GM19240 (cell line): ENCODE data around the gene NRCAM.

Experiments used
- DNase-seq: peaks from one replicate; pipeline ENCODE4 v3.0.0; 2011; ENCODE audit warnings: low spot score; ENCODE audit not compliant: insufficient read length

The NRCAM gene

DNA sequence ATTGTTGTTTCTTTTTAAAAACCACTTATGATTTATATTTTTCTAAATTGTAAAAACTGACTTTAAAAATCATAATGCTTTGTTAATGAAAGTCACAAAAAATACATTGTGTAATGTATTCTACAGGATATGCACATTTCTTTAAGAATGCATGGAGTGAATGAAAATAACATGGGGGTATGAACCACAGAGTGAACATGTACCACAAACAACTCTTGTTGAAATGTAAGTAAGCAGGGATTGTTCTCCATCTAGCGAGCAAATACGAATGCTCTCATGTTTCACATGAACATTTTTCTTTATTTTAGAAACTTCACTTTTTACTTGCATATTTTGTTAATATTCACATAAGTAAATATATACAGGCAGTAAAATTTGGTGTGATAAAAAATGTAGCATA lies 290.5 kb downstream of the NRCAM start:
- no peak for DNase-seq

DNA sequence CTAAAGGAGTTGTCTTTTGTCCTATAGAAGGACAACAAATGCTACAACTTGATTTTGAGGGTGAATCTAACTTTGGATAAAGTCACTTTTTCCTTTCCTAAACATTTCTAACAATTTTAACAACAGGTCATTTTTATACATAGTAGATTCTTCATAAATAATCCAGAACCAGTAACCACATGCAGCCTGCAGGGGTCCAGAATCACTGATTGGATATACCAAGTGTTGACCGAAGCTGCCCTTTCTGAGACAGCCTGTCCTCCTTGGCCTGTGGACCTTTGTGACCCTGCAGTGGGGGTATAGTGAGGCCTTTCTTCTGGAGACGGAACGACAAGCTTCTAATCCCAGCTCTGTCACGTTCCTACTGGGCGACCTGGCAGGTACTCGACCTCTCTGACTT lies 291.3 kb downstream of the NRCAM start:
- DNase-seq: no peak

DNA sequence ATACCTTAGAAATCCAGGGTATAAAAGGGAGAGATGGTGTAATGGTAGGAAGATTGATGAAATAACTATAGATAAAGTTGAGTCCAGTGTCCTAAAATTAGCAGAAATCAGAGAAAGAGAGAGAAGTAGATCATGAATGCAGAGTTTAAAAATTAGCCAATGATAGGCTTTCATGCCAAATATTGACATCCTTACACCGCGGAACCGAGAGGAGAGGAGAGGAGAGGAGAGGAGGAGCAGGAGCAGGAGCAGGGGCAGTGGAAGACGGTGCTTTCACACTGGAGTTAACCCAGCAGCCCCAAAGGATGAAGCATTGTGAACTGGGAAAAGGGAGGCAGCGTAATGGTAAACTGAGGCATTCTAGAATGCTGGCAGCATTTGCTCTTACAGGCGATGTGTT lies 291.9 kb downstream of the NRCAM start:
- no peak for DNase-seq

DNA sequence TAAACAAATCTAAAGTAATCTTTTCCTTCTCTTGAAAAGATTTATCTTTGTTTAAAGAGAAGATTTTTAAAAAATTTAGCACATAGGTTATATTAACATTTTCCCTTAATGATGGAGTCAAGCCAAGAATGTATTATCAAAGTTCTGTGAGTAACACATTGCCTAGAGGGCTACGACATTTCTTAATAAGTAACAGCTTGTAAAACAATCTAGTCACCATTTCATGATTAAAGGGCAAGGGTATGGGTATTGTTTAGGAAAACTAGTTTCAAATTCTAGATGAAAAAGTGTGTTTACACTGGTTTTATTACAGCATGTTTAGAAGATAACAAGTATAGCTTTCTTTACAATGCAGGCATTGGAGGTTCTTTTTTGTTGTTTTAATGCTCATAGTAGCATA lies 297.5 kb downstream of the NRCAM start:
- DNase-seq: no peak

DNA sequence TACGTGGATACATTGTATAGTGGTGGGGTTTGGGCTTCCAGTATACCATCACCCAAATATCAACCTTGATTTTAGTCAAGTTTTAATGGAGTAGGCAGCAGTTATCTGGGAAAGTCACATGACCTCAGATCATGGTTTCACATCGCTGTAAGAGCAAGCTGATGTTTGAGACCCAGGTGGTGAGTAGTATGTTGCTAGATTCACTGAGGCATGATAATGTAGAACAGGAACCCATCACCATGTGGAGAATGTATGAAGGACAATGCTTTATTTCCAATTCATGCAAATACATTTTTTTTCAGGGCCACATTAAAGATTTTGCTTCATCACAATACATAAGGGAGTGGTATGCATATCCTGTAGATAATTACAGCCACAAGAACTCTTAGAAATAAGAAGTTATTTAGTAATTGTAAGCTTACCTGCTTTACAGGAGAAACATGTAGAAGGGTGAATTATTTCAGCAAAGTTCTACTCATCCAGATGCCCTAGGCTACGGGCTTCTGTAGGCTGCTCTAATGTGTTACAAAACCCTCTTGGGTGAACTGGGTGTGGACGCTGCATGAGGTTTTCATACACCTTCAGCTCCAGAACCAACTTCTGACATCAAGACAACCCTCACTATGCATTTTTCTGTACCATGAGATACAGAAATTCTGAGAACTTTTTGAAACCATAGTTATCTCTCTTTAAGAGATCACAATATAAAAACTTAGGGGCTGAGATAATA lies 298.5 kb downstream of the NRCAM start:
- no peak for DNase-seq

DNA sequence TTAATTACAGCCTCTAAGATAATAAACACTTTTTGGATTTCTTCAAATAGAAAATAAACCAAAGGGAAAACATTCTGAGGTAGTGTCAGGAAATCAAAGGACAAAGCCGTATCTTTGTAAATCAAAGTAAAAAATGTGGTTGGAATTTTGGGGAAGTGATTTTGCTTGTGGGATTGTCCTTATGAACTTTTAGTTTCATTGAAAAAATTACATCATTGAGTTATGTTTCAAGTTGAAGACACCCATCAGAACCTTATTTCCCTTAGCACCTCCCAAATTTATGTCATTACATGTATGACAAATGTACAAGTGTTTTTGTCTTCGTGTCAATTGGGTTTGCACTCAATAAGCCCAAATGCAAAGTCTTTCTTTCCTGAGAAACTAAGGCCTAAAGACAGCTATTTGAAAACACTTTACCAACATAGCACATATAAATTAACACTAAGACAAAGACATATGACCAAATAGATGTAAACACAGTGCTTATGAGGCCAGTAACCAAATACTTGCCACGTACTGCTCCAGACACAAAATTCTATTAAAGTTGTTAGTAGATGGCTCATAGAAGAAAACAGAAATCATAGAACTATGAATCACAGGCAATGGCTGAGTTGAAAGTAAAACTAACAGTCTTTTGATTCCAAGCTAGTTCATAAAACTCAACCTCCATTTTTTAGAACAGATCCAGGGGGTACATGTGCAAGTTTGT lies 299.2 kb downstream of the NRCAM start:
- DNase-seq: no peak

DNA sequence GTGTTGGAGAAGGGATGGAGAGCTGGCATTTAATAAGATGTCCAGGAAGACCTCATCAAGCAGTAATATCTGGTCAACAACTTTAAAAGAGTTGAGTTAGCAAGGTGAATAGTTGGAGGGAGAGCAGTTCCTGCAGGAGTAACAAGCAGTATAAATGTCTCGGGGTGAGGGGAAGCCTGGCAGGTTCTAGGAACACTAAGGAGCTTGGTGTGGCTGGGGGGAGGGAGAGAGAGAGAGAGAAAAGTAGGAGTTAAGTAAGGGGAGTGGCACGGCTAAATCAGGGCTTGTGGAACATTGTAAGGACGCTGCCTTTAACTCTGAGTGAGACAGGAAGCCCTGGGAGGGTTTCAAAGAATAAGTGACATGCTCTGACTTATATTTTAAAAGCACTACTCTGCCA lies 304.0 kb downstream of the NRCAM start:
- DNase-seq: no peak

DNA sequence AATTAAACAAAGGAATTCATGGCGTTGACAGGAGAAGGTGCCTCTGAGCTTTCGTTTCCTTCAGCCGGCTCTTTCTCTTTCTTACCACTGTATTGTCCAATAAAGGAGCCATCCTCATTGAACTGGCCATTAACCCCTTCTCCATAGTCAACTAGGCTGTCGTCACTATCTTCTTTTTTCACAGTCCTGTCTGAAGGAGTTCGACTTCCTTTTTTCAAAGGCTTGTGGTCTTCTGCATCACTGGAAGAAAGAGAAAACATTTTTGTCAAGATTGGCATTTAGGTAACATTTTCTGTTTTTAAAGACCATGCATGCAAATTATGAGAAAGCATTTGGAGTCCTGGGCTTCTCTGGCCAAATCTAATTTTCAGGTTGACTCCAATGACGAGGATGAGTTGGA lies 306.3 kb downstream of the NRCAM start:
- DNase-seq: no peak

DNA sequence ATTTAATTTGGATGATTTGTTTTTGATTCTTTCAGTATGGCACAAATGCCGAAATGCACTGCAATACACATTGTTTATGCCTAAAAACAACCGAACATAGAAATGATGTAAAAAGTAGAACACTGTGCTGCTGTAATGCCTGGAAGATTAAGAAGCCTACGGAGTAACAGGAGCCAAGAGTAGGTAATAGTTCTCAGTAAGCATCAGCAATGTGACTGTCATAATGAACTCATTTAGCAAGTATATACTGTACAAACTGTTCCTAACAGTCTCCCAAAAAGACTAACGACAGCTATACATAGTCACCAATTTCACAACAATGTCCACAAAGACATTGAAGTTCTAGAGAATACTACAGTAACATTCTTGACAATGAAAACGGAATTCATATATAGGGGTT lies 307.1 kb downstream of the NRCAM start:
- no peak for DNase-seq

DNA sequence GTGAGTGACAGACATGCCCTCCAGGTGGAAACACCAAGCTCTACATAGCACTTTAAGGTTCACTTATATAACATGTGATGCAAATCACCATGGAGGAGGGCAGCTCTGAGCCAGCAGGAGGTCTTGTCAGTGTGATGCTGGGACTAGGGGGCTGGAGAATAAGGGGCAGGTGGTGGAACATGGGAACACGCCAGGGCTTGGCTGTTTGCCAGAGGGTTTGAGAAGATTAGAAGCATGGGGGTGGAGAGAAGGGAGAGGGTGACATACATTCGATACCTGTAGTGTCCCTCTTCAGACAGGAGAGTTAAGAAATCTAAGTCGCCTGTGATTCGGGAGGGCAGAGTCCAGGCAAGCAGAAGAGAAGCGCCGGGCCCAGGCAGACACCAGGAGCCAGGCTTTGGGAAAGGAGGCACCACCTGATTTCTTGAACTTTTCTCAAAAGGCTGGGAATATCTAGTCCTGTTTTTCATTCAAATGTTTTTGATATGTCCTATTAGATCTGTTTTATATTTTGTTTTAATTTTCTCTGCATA lies 309.1 kb downstream of the NRCAM start:
- no peak for DNase-seq

DNA sequence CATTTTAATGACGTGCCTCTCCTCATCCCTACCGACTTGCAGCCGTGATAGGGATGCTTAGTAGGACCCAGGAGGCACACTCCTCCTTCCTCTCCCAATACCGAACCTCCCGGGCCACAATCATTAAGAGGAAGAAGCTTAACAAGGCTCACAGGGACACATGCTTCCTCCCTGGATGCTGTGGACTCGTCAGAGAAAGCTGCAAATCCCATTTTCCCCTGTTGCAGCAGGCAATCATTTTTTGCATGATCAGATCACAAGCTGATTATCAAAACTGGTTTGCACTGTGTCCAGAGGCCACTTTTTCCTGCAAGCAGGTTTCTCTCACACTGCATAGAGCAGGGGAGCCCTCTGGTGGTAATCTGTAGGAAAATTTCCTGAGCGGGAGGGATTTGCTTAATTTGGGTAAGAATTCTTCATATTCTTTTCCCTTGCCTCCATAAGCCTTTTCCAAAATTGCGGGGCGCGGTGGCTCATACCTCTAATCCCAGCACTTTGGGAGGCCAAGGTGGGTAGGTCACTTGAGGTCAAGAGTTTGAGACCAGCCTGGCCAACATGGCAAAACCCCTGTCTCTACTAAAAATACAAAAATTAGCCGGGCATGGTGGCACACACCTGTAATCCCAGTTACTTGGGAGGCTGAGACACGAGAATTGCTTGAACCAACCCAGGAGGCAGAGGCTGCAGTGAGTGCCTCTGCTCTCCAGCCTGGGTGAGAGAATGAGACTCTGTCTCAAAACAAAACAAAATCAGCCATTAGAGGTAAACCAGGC lies 310.0 kb downstream of the NRCAM start:
- no peak for DNase-seq

DNA sequence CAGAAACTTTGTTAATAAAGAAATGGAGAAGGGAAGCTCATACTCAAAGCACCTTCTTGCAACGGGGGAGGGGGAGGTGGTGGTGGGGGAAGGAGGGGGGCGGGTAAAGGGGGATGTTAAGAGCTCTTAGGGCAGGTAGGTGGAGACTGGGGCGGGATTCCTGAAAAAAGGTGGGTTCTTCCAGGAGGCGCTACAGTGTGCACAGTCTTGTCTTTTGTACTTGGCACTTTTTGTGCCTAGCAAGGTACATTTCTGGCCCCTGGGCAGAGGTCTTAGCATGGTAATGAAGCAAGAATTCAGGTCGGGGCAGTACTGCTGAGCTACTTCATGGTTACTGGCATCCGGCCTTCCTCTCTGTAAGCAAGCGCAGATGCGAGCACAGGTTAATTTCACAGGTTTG lies 310.8 kb downstream of the NRCAM start:
- no peak for DNase-seq

DNA sequence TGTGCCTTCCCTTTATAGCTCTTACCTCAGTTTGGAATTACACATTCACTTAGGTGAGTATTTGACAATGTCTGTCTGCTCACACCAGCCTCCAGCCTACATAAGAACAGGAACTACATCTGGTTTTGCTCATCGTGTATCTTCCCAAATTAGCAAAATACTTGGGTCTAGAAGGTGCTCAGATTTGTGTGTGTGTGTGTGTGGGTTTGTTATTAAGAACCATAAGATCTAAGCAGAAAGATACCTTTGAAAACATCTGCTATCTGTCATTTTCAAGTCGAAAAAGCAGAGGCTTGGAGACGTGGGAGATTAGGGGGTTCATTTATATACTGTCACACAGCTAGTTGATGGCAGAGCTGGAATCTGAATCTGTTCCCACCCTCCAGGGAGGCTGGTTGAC lies 311.3 kb downstream of the NRCAM start:
- no peak for DNase-seq

DNA sequence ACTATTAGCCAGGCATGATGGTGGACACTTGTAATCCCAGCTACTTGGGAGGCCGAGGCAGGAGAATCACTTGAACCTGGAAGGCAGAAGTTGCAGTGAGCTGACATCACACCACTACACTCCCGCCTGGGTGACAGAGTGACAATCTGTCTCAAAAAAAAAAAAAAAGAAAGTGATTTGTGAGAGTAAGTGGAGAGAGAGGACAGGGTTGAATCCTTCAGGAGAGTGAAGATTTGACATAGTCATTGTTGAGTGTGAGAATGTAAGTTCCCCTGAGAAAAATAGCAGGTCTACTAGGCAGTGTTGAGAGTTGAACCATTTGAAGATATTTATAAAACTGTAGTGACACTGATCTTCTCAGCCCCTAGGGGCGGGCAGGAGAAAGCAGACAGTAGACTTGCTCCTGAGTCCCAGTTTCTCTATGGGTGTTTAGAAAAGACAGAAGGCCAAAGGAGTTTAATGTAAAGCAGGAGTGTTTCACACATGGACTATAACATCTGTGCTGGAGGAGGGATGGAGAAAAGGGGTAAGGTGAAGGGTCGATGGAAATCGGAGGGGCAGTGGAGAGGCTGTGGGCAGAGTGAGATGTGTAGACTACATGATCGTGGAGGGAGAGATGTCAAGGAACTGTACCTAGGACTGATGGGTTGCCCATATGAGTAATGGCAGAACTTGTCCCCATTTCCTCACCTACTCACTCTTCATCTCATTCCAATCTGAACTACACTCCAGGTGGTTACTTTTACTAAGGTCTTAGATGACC lies 312.4 kb downstream of the NRCAM start:
- DNase-seq: no peak

DNA sequence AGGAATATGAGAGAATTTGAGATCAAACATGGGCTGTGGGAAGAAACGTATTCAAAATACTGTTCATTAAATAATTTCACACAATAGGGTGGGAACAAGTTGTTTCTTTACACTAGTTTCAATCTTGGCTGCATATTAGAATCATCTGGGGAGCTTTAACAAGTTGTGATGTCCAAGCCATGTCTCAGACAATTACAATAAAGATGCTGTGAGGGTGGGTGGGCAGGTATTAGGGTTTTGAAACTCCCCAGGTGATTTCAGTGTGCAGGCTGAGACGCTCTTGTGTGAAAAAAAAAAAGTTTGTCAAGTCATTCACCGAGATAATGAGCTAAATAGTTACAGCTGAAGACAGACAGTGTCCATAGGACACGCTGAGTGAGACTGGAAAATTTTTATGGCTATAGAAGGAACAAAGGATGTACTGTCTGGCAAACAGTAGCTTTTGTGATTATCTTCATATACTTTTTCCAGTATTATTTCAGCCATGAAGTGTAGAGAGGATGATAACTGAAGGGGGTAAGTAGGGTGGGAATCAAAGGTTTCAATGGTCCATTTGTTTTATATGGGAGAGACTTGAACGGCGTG lies 313.5 kb downstream of the NRCAM start:
- no peak for DNase-seq

DNA sequence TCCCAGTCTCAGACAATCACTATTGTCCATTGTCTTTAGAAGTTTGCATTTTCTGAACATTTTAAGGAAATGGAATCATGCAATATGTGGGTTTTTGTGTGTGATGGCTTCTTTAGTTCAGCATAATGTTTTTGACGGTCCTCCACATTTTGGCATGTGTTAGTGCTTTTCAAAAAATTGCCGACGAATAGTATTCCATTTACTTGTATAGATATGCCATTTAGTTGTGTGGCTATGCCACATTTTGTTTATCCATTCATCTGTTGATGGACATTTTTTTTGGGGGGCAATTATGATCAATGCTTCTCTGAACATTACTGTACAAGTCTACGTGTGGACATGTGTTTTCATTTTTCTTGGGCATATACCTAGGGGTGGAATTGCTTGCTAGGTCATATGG lies 314.1 kb downstream of the NRCAM start:
- no peak for DNase-seq

DNA sequence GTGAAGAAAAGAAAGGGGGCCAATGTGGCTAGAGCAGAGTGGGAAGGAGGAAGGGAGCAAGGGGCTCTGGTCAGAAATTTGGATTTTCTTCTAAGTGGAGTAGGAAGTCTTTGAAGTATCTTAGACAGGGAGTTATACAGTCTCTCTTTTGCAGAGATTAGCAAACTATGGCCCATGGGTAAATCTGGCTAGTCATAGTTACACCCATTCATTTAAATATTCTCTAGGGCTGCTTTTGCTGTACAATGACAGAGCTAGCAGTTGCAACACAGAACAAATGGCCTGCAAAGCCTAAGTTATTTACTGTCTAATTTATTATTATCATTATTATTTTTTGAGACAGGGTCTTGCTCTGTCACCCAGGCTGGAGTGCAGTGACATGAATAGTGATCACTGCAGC lies 315.6 kb downstream of the NRCAM start:
- DNase-seq: no peak

DNA sequence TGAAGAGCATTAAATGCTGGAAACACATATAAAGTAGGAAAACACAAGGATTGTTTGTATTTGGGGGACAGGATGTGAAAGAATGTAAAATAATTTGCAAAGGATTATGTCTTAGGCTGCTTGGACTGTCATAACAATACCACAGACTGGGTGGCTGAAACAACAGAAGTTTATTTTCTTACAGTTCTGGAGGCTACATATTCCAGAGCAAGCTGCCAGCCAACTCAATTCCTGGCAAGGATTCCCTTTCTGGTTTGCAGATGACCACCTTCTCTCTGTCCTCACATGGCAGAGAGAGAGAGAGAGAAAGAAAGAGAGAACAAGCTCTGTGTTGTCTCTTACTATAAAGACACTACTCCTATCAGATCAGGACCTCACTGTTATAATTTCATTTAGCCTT lies 317.3 kb downstream of the NRCAM start:
- no peak for DNase-seq

DNA sequence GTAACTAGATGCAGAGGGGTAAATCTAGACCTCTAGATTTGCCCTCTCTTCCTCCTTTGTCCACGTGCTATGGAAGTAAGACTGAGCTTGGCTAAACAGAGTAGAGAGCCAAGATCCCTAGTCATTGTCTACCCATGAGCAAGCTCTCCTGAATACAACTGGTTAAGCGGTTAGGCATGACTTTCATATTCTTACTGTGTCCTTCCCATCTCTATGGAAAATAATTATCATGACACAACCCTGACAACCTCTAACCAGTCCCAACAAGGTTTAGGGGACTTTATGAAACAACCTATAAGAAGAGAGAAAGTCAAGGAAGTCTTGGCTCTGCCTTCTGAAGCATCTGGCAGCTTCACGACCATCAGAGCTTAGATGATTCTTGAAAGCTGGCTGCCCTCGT lies 318.2 kb downstream of the NRCAM start:
- DNase-seq: no peak

DNA sequence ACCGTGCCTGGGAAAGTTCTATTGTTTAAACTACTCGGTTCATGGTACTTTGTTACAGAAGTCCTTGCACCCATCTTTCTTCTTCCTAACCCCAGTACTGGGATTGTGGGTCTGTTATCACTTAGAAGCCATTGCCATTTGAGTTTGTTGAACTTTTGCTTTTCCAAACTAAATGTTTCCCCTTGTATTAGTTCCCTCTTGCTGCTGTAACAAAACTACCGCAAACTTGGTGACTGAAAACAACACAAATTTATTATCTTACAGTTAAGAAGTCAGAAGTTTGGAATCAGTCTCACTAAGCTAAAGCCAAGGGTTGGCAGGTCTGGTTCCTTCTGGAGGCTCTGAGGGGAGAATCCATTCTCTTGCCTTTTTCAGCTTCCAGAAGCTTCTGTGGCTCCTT lies 319.2 kb downstream of the NRCAM start:
- DNase-seq: no peak

DNA sequence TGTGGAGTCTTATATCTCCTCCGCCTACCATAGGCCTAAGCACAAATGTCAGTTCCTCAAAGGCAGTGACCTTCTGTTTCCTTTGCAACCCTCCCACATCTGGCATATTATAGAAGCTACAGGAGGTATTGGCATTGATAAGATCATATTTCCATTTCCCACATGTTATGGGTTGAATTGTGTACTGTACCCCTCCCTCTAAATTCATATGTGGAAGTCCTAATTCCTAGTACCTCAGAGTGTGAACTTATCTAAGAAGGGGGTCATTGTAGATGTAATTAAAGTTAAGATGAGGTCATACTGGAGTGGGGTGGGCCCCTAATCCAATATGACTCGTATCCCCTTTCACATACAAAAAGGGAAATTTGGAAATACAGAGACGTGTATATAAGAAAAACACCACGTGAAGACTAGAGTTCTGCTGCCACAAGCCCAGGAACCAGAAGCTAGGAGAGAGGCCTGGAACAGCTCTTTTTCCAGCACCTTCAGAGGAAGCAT lies 320.0 kb downstream of the NRCAM start:
- no peak for DNase-seq
